Measurements from ENCODE around the gene MUC4. TPM values are rescaled to one million over a fixed set of nuclear protein-coding genes. Genes with fewer than 3 reads are reported as not detected.
"Not testable (repeated sequence)": the region's sequence is repeated elsewhere in the genome, so short reads cannot be mapped to it uniquely, and the experiment has no call there.

MUC4 gene
- total RNA-seq, 2 experiments from 2014 or later = 0.03 to 0.26 TPM

GRCh38 chr3:195711813-195712534 lies 99.8 kb downstream of the MUC4 start:
- DNase-seq (no peak), ATAC-seq (peak; percentile 42)
- Mint-ChIP-seq H3K9me3 (ENCODE audit: low read depth) (no peaks in the 10 kb centered on the region), H3K4me3 (no peak overlapping the region), H3K27ac (no peak overlapping the region), H3K36me3 (peaks cover 9% of the 10 kb centered on the region), H3K4me1 (peaks cover 7% of the 10 kb centered on the region), H3K27me3 (no peaks in the 10 kb centered on the region)
- CTCF ChIA-PET = interaction anchor here (0.6 to 1.0 kb wide), 2 partner anchors 90 to 973 kb away, joined by 3 read pairs; no protein-coding TSS in a partner anchor

- H3K9me3 Mint-ChIP-seq (ENCODE audit: low read depth); H3K27me3 Mint-ChIP-seq; DNase-seq; H3K27ac Mint-ChIP-seq; H3K4me3 Mint-ChIP-seq; CTCF ChIA-PET; H3K4me1 Mint-ChIP-seq; H3K36me3 Mint-ChIP-seq: not testable (repeated sequence)
- peak; percentile 12 for ATAC-seq
Observed at GRCh38 chr3:195711091-195711812, 100.5 kb downstream of the MUC4 start.

- ATAC-seq; H3K4me3 Mint-ChIP-seq; H3K27ac Mint-ChIP-seq; H3K4me1 Mint-ChIP-seq; H3K36me3 Mint-ChIP-seq; H3K27me3 Mint-ChIP-seq; H3K9me3 Mint-ChIP-seq (ENCODE audit: low read depth): not testable (repeated sequence)
- peak; percentile 36 for DNase-seq
- CTCF ChIA-PET = interaction anchor here (1.4 kb wide), 1 partner anchor 13 kb away, joined by 5 read pairs; no protein-coding TSS in a partner anchor
Observed at GRCh38 chr3:195710126-195710905, 101.4 kb downstream of the MUC4 start.

GRCh38 chr3:195709676-195710085 lies 102.0 kb downstream of the MUC4 start:
- H3K36me3 Mint-ChIP-seq = peaks cover 3% of the 10 kb centered on the region
- no peak for ATAC-seq
- H3K9me3 Mint-ChIP-seq (ENCODE audit: low read depth) = no peaks in the 10 kb centered on the region
- no peak overlapping the region for H3K4me3 Mint-ChIP-seq
- CTCF ChIA-PET = interaction anchor here (1.4 to 2.7 kb wide), 2 partner anchors 13 to 185 kb away, joined by 5 to 6 read pairs; no protein-coding TSS in a partner anchor
- DNase-seq = no peak
- H3K27me3 Mint-ChIP-seq = no peaks in the 10 kb centered on the region
- H3K27ac Mint-ChIP-seq = no peak overlapping the region
- no peaks in the 10 kb centered on the region for H3K4me1 Mint-ChIP-seq

GRCh38 chr3:195708626-195709481 lies 102.9 kb downstream of the MUC4 start:
- H3K36me3 Mint-ChIP-seq = peaks cover 3% of the 10 kb centered on the region
- DNase-seq = peak; percentile 40
- H3K9me3 Mint-ChIP-seq (ENCODE audit: low read depth) = no peaks in the 10 kb centered on the region
- no peak for ATAC-seq
- CTCF ChIA-PET = interaction anchor here (0.5 to 2.7 kb wide), 4 partner anchors 12 to 649 kb away, joined by 3 to 6 read pairs (median 5); no protein-coding TSS in a partner anchor
- no peak overlapping the region for H3K4me3 Mint-ChIP-seq
- H3K4me1 Mint-ChIP-seq = no peaks in the 10 kb centered on the region
- no peaks in the 10 kb centered on the region for H3K27me3 Mint-ChIP-seq
- H3K27ac Mint-ChIP-seq = no peak overlapping the region

GRCh38 chr3:195708061-195708460 lies 103.7 kb downstream of the MUC4 start:
- DNase-seq (peak; percentile 38), ATAC-seq (no peak)
- no peak overlapping the region for H3K27ac Mint-ChIP-seq
- H3K27me3 Mint-ChIP-seq = no peaks in the 10 kb centered on the region
- no peaks in the 10 kb centered on the region for H3K9me3 Mint-ChIP-seq (ENCODE audit: low read depth)
- CTCF ChIA-PET = interaction anchor here (0.5 to 2.7 kb wide), 5 partner anchors 133 to 1389 kb away, joined by 3 to 6 read pairs (median 3); no protein-coding TSS in a partner anchor
- peaks cover 3% of the 10 kb centered on the region for H3K36me3 Mint-ChIP-seq
- H3K4me3 Mint-ChIP-seq = no peak overlapping the region
- no peaks in the 10 kb centered on the region for H3K4me1 Mint-ChIP-seq

GRCh38 chr3:195705081-195705991 lies 106.4 kb downstream of the MUC4 start:
- H3K9me3 Mint-ChIP-seq (ENCODE audit: low read depth) = no peaks in the 10 kb centered on the region
- DNase-seq (peak; percentile 43), ATAC-seq (no peak)
- H3K27ac Mint-ChIP-seq = no peak overlapping the region
- CTCF ChIA-PET = interaction anchor here (1.1 kb wide), 1 partner anchor 145 kb away, joined by 6 read pairs; no protein-coding TSS in a partner anchor
- H3K4me1 Mint-ChIP-seq = no peaks in the 10 kb centered on the region
- no peaks in the 10 kb centered on the region for H3K27me3 Mint-ChIP-seq
- H3K36me3 Mint-ChIP-seq = peaks cover 3% of the 10 kb centered on the region
- H3K4me3 Mint-ChIP-seq = no peak overlapping the region

GRCh38 chr3:195704433-195704999 lies 107.2 kb downstream of the MUC4 start:
- H3K4me3 Mint-ChIP-seq = no peak overlapping the region
- peak; percentile 36 for DNase-seq
- no peak for ATAC-seq
- no peaks in the 10 kb centered on the region for H3K4me1 Mint-ChIP-seq
- H3K36me3 Mint-ChIP-seq = peaks cover 3% of the 10 kb centered on the region
- H3K9me3 Mint-ChIP-seq (ENCODE audit: low read depth) = no peaks in the 10 kb centered on the region
- H3K27me3 Mint-ChIP-seq = no peaks in the 10 kb centered on the region
- H3K27ac Mint-ChIP-seq = no peak overlapping the region
- CTCF ChIA-PET = interaction anchor here (0.8 to 1.5 kb wide), 3 partner anchors 12 to 190 kb away, joined by 3 to 6 read pairs (median 5); no protein-coding TSS in a partner anchor

- ATAC-seq (no peak), DNase-seq (no peak)
- Mint-ChIP-seq H3K36me3 (peaks cover 2% of the 10 kb centered on the region), H3K4me1 (no peaks in the 10 kb centered on the region), H3K9me3 (ENCODE audit: low read depth) (no peaks in the 10 kb centered on the region), H3K27me3 (no peaks in the 10 kb centered on the region), H3K27ac (no peak overlapping the region), H3K4me3 (no peak overlapping the region)
- CTCF ChIA-PET = interaction anchor here (0.8 to 1.5 kb wide), 5 partner anchors 11 to 211 kb away, joined by 3 to 6 read pairs (median 3); no protein-coding TSS in a partner anchor
Observed at GRCh38 chr3:195703776-195704175, 108.0 kb downstream of the MUC4 start.

GRCh38 chr3:195701042-195701915 lies 110.5 kb downstream of the MUC4 start:
- H3K4me3 Mint-ChIP-seq = no peak overlapping the region
- H3K27ac Mint-ChIP-seq = no peak overlapping the region
- peaks cover 5% of the 10 kb centered on the region for H3K36me3 Mint-ChIP-seq
- H3K27me3 Mint-ChIP-seq = no peaks in the 10 kb centered on the region
- no peak for ATAC-seq
- H3K4me1 Mint-ChIP-seq = no peaks in the 10 kb centered on the region
- DNase-seq = no peak
- H3K9me3 Mint-ChIP-seq (ENCODE audit: low read depth) = no peaks in the 10 kb centered on the region
- CTCF ChIA-PET = interaction anchor here (0.6 to 1.9 kb wide), 5 partner anchors 13 to 652 kb away, joined by 3 to 8 read pairs (median 3); no protein-coding TSS in a partner anchor

Data from activated CD8-positive, alpha-beta memory T cell treated with anti-CD3 and anti-CD28 coated beads, Interleukin-2, amount 10 ng/mL, durations not matched to agents 7 days and 5 days (primary cell).